K562 (cell line): ENCODE results near the gene ZNF566. TPM values are rescaled to one million over a fixed set of nuclear protein-coding genes. Genes with fewer than 3 reads are reported as not detected.
A peak's percentile ranks its signal among the peaks of the same experiment; 100 is the strongest.

ENCODE experiments used
- AFF1 ChIP-seq, 2 experiments: fragments of 450-650 bp; IDR thresholded peaks; 2 replicates each; pipeline ENCODE4 v1.6.1; 2018; ENCODE audit warnings: mild to moderate bottlenecking in 2 of 2, low read depth in 1 of 2; ENCODE audit not compliant: partially characterized antibody in 2 of 2
- BRF1 ChIP-seq: IDR thresholded peaks from 3 replicates; pipeline ENCODE4 v1.6.1; 2011; ENCODE audit warnings: borderline replicate concordance, mild to moderate bottlenecking; ENCODE audit not compliant: insufficient read length; ENCODE audit errors: extremely low read depth
- CBX2 ChIP-seq: fragments of 200-600 bp; sonication (generic); IDR thresholded peaks from one replicate; pipeline ENCODE4 v1.6.1; 2012; ENCODE audit warnings: mild to moderate bottlenecking, low read length, inconsistent platforms; ENCODE audit not compliant: insufficient read depth, poor library complexity, severe bottlenecking
- CGGBP1 ChIP-seq: fragments of 250-450 bp; sonication (Bioruptor Pico); IDR thresholded peaks from 2 replicates; pipeline ENCODE4 v1.9.0; 2021; ENCODE audit warnings: mild to moderate bottlenecking
- DPF2 ChIP-seq: fragments of 450-650 bp; IDR thresholded peaks from 2 replicates; pipeline ENCODE4 v1.6.1; 2016
- FOXJ2 ChIP-seq: fragments of 200-800 bp; sonication (Bioruptor generic); IDR thresholded peaks from 2 replicates; pipeline ENCODE4 v1.6.1; 2016; ENCODE audit warnings: missing genetic modification characterization, missing compliant biosample characterization
- FUS ChIP-seq: fragments of 200-400 bp; formaldehyde crosslinking; optimal IDR thresholded peaks from 2 replicates; pipeline ENCODE3; 2017; ENCODE audit warnings: low read depth, low read length
- HCFC1 ChIP-seq: IDR thresholded peaks from 2 replicates; pipeline ENCODE4 v1.6.1; 2012; ENCODE audit warnings: low read depth, low read length, improper control_type of control experiment
- HLTF ChIP-seq: fragments of 450-650 bp; IDR thresholded peaks from 2 replicates; pipeline ENCODE4 v1.6.1; 2016
- MNT ChIP-seq, 2 experiments: fragments of 450-650 bp; conservative IDR thresholded peaks; 2 replicates each; pipeline ENCODE4 v1.6.1; 2017; ENCODE audit warnings: mild to moderate bottlenecking in 2 of 2, moderate library complexity in 2 of 2
- NONO ChIP-seq, 2 experiments: fragments of 200-400 bp in 1 of 2; fragments of 450-650 bp in 1 of 2; formaldehyde crosslinking in 1 of 2; IDR thresholded peaks; 2 replicates each; pipeline ENCODE4 v1.6.1; 2017; ENCODE audit warnings: low read depth in 2 of 2, mild to moderate bottlenecking in 2 of 2, moderate library complexity in 2 of 2, low read length in 1 of 2
- RFX7 ChIP-seq: fragments of 250-450 bp; sonication (Bioruptor Pico); IDR thresholded peaks from 2 replicates; pipeline ENCODE4 v1.5.1; 2021; ENCODE audit warnings: mild to moderate bottlenecking
- SRSF3 ChIP-seq: fragments of 200-400 bp; formaldehyde crosslinking; IDR thresholded peaks from 2 replicates; pipeline ENCODE4 v1.6.1; 2016; ENCODE audit warnings: mild to moderate bottlenecking, low read length, moderate library complexity; ENCODE audit not compliant: insufficient read depth
- TEAD2 ChIP-seq: fragments of 450-650 bp; IDR thresholded peaks from 2 replicates; pipeline ENCODE4 v1.6.1; 2016; ENCODE audit warnings: missing genetic modification characterization, control low read depth, missing compliant biosample characterization
- THRB ChIP-seq: fragments of 450-650 bp; formaldehyde crosslinking; conservative IDR thresholded peaks from 2 replicates; pipeline ENCODE4 v1.4.0; 2022; ENCODE audit warnings: mild to moderate bottlenecking, missing genetic modification characterization
- ZBTB12 ChIP-seq: fragments of 250-450 bp; sonication (Bioruptor Pico); IDR thresholded peaks from 2 replicates; pipeline ENCODE4 v1.4.0; 2020
- ZKSCAN3 ChIP-seq: fragments of 250-450 bp; sonication (Bioruptor Pico); IDR thresholded peaks from 2 replicates; pipeline ENCODE4 v1.4.0; 2020
- ZNF184 ChIP-seq: sonication (generic); formaldehyde crosslinking; IDR thresholded peaks from 2 replicates; pipeline ENCODE4 v1.5.0; 2020; ENCODE audit warnings: missing genetic modification reagents
- ZNF408 ChIP-seq: fragments of 250-450 bp; sonication (Bioruptor Pico); IDR thresholded peaks from 2 replicates; pipeline ENCODE4 v1.4.0; 2020; ENCODE audit warnings: low read depth, mild to moderate bottlenecking, moderate library complexity
- polyA plus RNA-seq, 8 experiments: library from polyadenylated mRNA; depleted of rRNA in 4 of 8; stranded (reverse) in 5 of 8; unstranded in 3 of 8; fragments of >200 nt; fragmentation: Nextera tagmentation in 2 of 8; fragmentation: Illumina TruSeq in 1 of 8; extraction: Ambion mirVana in 2 of 8; extraction: Trizol in 1 of 8; gene quantifications; 2 replicates each; pipeline versions ENCODE4 v1.2.1 to v1.2.3, GENCODE V29; 2011 to 2014; ENCODE audit warnings: inconsistent platforms in 1 of 8, missing spikeins in 1 of 8
- total RNA-seq, 7 experiments: library from RNA; depleted of rRNA in 6 of 7; stranded (reverse); fragments of >200 nt in 6 of 7; fragmentation: Illumina TruSeq in 2 of 7; extraction: Trizol in 2 of 7; gene quantifications; 2 replicates each; pipeline versions ENCODE4 v1.2.1 to v1.2.3, GENCODE V29; 2011 to 2021; ENCODE audit warnings: low replicate concordance in 1 of 7

ZNF566 gene
- total and polyA plus RNA-seq, 9 of the 15 experiments (the other 6 are each of a cell fraction or from before 2014, with no cell fraction given): 5.5 to 11.4 (median 9.7) TPM

- no peak for TF ChIP-seq ZNF408 (CRISPR knock-in tag)
- TF ChIP-seq FOXJ2 (tag): 0 out of 2 replicates have a peak, but pooled peaks have one; percentile 7
- TF ChIP-seq CGGBP1 (CRISPR knock-in tag): no peak
- no peak for TF ChIP-seq THRB
- peak; percentile 26; the same call in 1 of the 2 replicates for TF ChIP-seq ZBTB12 (CRISPR knock-in tag)
- no peak for TF ChIP-seq NONO (IDR thresholded peaks at IDR 0.05; ENCODE audit: low read depth in 2 of 2, low read length in 1 of 2)
- peak; percentile 87; the same call in 1 of the 2 replicates for TF ChIP-seq HLTF
- no peak for TF ChIP-seq CBX2
- TF ChIP-seq DPF2: no peak
- no peak for TF ChIP-seq BRF1
- no peak for TF ChIP-seq ZKSCAN3 (CRISPR knock-in tag)
- no peak for TF ChIP-seq ZNF184 (CRISPR knock-in tag)
- no peak for TF ChIP-seq RFX7 (CRISPR knock-in tag)
- no peak for TF ChIP-seq TEAD2 (tag)
- TF ChIP-seq MNT (conservative IDR thresholded peaks at IDR 0.05): peak; percentile 83 to 90
- TF ChIP-seq HCFC1: peak; percentile 84
- no peak for TF ChIP-seq SRSF3
- peak in 1 of 2 experiments; percentile 94 for TF ChIP-seq AFF1 (IDR thresholded peaks at IDR 0.05; ENCODE audit: low read depth in 1 of 2, partially characterized antibody in 2 of 2)
- no peak for TF ChIP-seq FUS
These were observed at the start of gene ZNF566 (continued) for GRCh38 chr19:36489118-36489919.
